Left ventricle myocardium inferior (tissue), 1 donor: ENCODE results near the gene PSAPL1. TPM values are rescaled to one million over a fixed set of nuclear protein-coding genes. Genes with fewer than 3 reads are reported as not detected.

ENCODE experiments used
- DNase-seq: peaks from one replicate; pipeline ENCODE4 v3.0.0-alpha.2; 2020
- H3K27ac ChIP-seq: fragments of 200-600 bp; replicated peaks from 2 replicates; pipeline ENCODE4 v1.8.0; 2021
- H3K27me3 ChIP-seq: fragments of 200-600 bp; 2 replicates; pipeline ENCODE4 v1.8.0; 2021; ENCODE audit warnings: low read depth
- H3K36me3 ChIP-seq: fragments of 200-600 bp; 2 replicates; pipeline ENCODE4 v1.8.0; 2021
- H3K4me1 ChIP-seq: fragments of 200-600 bp; 2 replicates; pipeline ENCODE4 v1.8.0; 2021
- H3K4me3 ChIP-seq: fragments of 200-600 bp; 2 replicates; pipeline ENCODE4 v1.8.0; 2021; ENCODE audit warnings: mild to moderate bottlenecking, moderate library complexity
- H3K9me3 ChIP-seq: fragments of 200-600 bp; replicated peaks from 2 replicates; pipeline ENCODE4 v1.8.0; 2021
- CTCF ChIP-seq: fragments of 200-600 bp; IDR thresholded peaks from 2 replicates; pipeline ENCODE4 v1.8.0; 2021; ENCODE audit warnings: antibody characterized with exemption, mild to moderate bottlenecking, borderline replicate concordance
- intact Hi-C: fragments of 100-400 bp; cut with micrococcal nuclease; formaldehyde crosslinking; loops from one replicate; pipeline ENCODE4 v1.11.0; 2022
- total RNA-seq: library from RNA; stranded (reverse); fragmentation: NEBNext Ultra II Directional; extraction: Animal tissue kit (Norgen Biotek cat#: 25700); gene quantifications from one replicate; pipeline ENCODE4 v1.2.1, GENCODE V29; 2021
- donor health status: DM: no; HTN: yes; CAD: no; lungs with severe emphysema.

Gene PSAPL1
- total RNA-seq, 1 donor from 2014 or later: not detected

- H3K4me3 ChIP-seq: no peak overlapping the region
- no peak for TF ChIP-seq CTCF
- no peaks in the 10 kb centered on the region for H3K4me1 ChIP-seq
- peaks cover 31% of the 10 kb centered on the region for H3K27me3 ChIP-seq
- H3K27ac ChIP-seq: no peak overlapping the region
- peaks cover 15% of the 10 kb centered on the region for H3K9me3 ChIP-seq
- DNase-seq: no peak
- intact Hi-C loops: no loop called here
- no peaks in the 10 kb centered on the region for H3K36me3 ChIP-seq
These were observed 35.4 kb upstream of the PSAPL1 start for GRCh38 chr4:7470111-7470510.

GRCh38 chr4:7469023-7469422 lies 34.3 kb upstream of the PSAPL1 start:
- Histone ChIP-seq H3K27ac (no peak overlapping the region), H3K4me1 (no peaks in the 10 kb centered on the region), H3K4me3 (no peak overlapping the region), H3K9me3 (peaks cover 15% of the 10 kb centered on the region), H3K27me3 (peaks cover 31% of the 10 kb centered on the region), H3K36me3 (no peaks in the 10 kb centered on the region)
- DNase-seq: no peak
- no peak for TF ChIP-seq CTCF
- intact Hi-C loops: no loop called here

GRCh38 chr4:7467471-7467870 lies 32.7 kb upstream of the PSAPL1 start:
- intact Hi-C loops: no loop called here
- H3K4me3 ChIP-seq: no peak overlapping the region
- DNase-seq: no peak
- H3K27me3 ChIP-seq: peaks cover 18% of the 10 kb centered on the region
- H3K27ac ChIP-seq: no peak overlapping the region
- H3K4me1 ChIP-seq: peaks cover 9% of the 10 kb centered on the region
- no peaks in the 10 kb centered on the region for H3K36me3 ChIP-seq
- peaks cover 15% of the 10 kb centered on the region for H3K9me3 ChIP-seq
- no peak for TF ChIP-seq CTCF

- no peaks in the 10 kb centered on the region for H3K36me3 ChIP-seq
- peaks cover 12% of the 10 kb centered on the region for H3K27me3 ChIP-seq
- H3K9me3 ChIP-seq: peaks cover 15% of the 10 kb centered on the region
- H3K4me3 ChIP-seq: no peak overlapping the region
- H3K27ac ChIP-seq: no peak overlapping the region
- intact Hi-C loops: no loop called here
- no peak for DNase-seq
- TF ChIP-seq CTCF: no peak
- peaks cover 14% of the 10 kb centered on the region for H3K4me1 ChIP-seq
These were observed 32.2 kb upstream of the PSAPL1 start for GRCh38 chr4:7466904-7467303.

GRCh38 chr4:7466215-7466614 lies 31.5 kb upstream of the PSAPL1 start:
- no peak for DNase-seq
- Histone ChIP-seq H3K36me3 (no peaks in the 10 kb centered on the region), H3K27ac (no peak overlapping the region), H3K4me3 (no peak overlapping the region), H3K9me3 (peaks cover 15% of the 10 kb centered on the region), H3K4me1 (peaks cover 14% of the 10 kb centered on the region), H3K27me3 (peaks cover 9% of the 10 kb centered on the region)
- intact Hi-C loops: no loop called here
- TF ChIP-seq CTCF: no peak

- no peak for DNase-seq
- intact Hi-C loops: no loop called here
- Histone ChIP-seq H3K9me3 (peaks cover 15% of the 10 kb centered on the region), H3K4me1 (peaks cover 14% of the 10 kb centered on the region), H3K36me3 (no peaks in the 10 kb centered on the region), H3K27me3 (peaks cover 7% of the 10 kb centered on the region), H3K4me3 (no peak overlapping the region), H3K27ac (no peak overlapping the region)
- no peak for TF ChIP-seq CTCF
These were observed 30.3 kb upstream of the PSAPL1 start for GRCh38 chr4:7465017-7465416.
